ENCODE results near the gene PUM1.

- TF ChIP-seq POLR2A (IDR thresholded peaks at IDR 0.05) (no peak), CTCF (IDR thresholded peaks at IDR 0.05) (no peak)
Measured at GRCh38 chr1:31084782-31085569, 19.5 kb upstream of the PUM1 start.
